Endothelial cell of umbilical vein (primary cell): ENCODE data around the gene TP53TG5. TPM values are rescaled to one million over a fixed set of nuclear protein-coding genes. Genes with fewer than 3 reads are reported as not detected.

Experiments used
- BruUV-seq: library from RNA; stranded (reverse); fragments of 400-500 nt; replicated peaks from 2 replicates; lab custom pipeline; 2021; lab: Mats Ljungman, UMichigan
- CTCF ChIA-PET: fragments of 300-600, 350-600 bp; sonication (Branson Sonifier 250); formaldehyde crosslinking; loops from one replicate; lab custom pipeline; 2021; ENCODE audit warnings: antibody characterized with exemption, inconsistent platforms; lab: Charles Lee
- POLR2A ChIA-PET: fragments of 300-600, 350-600 bp; sonication (Branson Sonifier 250); formaldehyde crosslinking; loops from one replicate; lab custom pipeline; 2021; ENCODE audit warnings: antibody characterized with exemption, inconsistent platforms; lab: Charles Lee
- DNase-seq: peaks from one replicate; pipeline ENCODE4 v3.0.0-alpha.2; 2011; ENCODE audit warnings: low read depth, low spot score
- FAIRE-seq: peaks from 2 replicates; lab custom pipeline; 2011; peaks lifted over from hg19 to GRCh38; lab: Jason Lieb, UNC
- H2AFZ ChIP-seq: 2 replicates; pipeline ENCODE4 v1.6.0; 2012; ENCODE audit warnings: low read depth, low read length, control low read depth, inconsistent platforms
- H3K27ac ChIP-seq: 2 replicates; pipeline ENCODE4 v1.5.1; 2011; ENCODE audit warnings: low read depth, mild to moderate bottlenecking, control low read depth, low read length, moderate library complexity; ENCODE audit not compliant: insufficient read depth
- H3K27me3 ChIP-seq, 2 experiments: 2 replicates each; pipeline versions ENCODE4 v1.6.0 to v1.6.1; 2011; ENCODE audit warnings: low read length in 2 of 2, mixed read lengths in 1 of 2; ENCODE audit not compliant: control insufficient read depth in 2 of 2, insufficient read depth in 2 of 2
- H3K36me3 ChIP-seq, 2 experiments: 2 replicates in 1 of 2; 3 replicates in 1 of 2; pipeline ENCODE4 v1.5.1; 2011; ENCODE audit warnings: low read length in 2 of 2, mild to moderate bottlenecking in 1 of 2, moderate library complexity in 1 of 2; ENCODE audit not compliant: control insufficient read depth in 2 of 2, insufficient read depth in 2 of 2; ENCODE audit errors: extremely low read depth in 1 of 2
- H3K4me1 ChIP-seq: 3 replicates; pipeline ENCODE4 v1.5.1; 2011; ENCODE audit warnings: mild to moderate bottlenecking, low read length; ENCODE audit not compliant: control insufficient read depth, insufficient read depth; ENCODE audit errors: extremely low read depth
- H3K4me2 ChIP-seq: 2 replicates; pipeline ENCODE4 v1.6.1; 2011; ENCODE audit warnings: low read length, control low read depth, mixed read lengths; ENCODE audit not compliant: insufficient read depth
- H3K4me3 ChIP-seq, 3 experiments: fragments of 200-600 bp in 1 of 3; sonication (generic), shearing (Covaris generic) in 1 of 3; replicated peaks in 1 of 3; 2 replicates each; pipeline ENCODE4 v1.5.1; 2011 to 2016; ENCODE audit warnings: control low read depth in 3 of 3, low read length in 3 of 3, mild to moderate bottlenecking in 2 of 3, inconsistent platforms in 1 of 3, low read depth in 1 of 3, moderate library complexity in 1 of 3; ENCODE audit not compliant: insufficient read depth in 1 of 3
- H3K79me2 ChIP-seq: 2 replicates; pipeline ENCODE4 v1.6.0; 2012; ENCODE audit warnings: low read length, inconsistent platforms; ENCODE audit not compliant: control insufficient read depth, insufficient read depth
- H3K9ac ChIP-seq: replicated peaks from 2 replicates; pipeline ENCODE3; 2011; ENCODE audit warnings: low read length, control low read depth; ENCODE audit not compliant: insufficient read depth; ENCODE audit errors: extremely low read depth
- H3K9me1 ChIP-seq: replicated peaks from 3 replicates; pipeline ENCODE4 v1.6.0; 2011; ENCODE audit warnings: mild to moderate bottlenecking, low read length; ENCODE audit not compliant: control insufficient read depth, insufficient read depth; ENCODE audit errors: extremely low read depth
- H3K9me3 ChIP-seq: replicated peaks from 2 replicates; pipeline ENCODE4 v1.5.1; 2012; ENCODE audit warnings: low read length, inconsistent platforms; ENCODE audit not compliant: control insufficient read depth, insufficient read depth
- H4K20me1 ChIP-seq: replicated peaks from 2 replicates; pipeline ENCODE3; 2011; ENCODE audit warnings: mild to moderate bottlenecking, low read length; ENCODE audit not compliant: control insufficient read depth, insufficient read depth; ENCODE audit errors: extremely low read depth
- EZH2 ChIP-seq: IDR thresholded peaks from 2 replicates; pipeline ENCODE4 v1.6.1; 2012; ENCODE audit warnings: borderline replicate concordance, low read depth, mild to moderate bottlenecking, moderate library complexity, low read length, inconsistent platforms; ENCODE audit not compliant: severe bottlenecking
- FOS ChIP-seq: IDR thresholded peaks from 2 replicates; pipeline ENCODE4 v1.6.1; 2011; ENCODE audit warnings: mild to moderate bottlenecking, low read length, moderate library complexity, borderline replicate concordance; ENCODE audit not compliant: insufficient read depth
- GATA2 ChIP-seq: IDR thresholded peaks from 2 replicates; pipeline ENCODE4 v1.7.0; 2011; ENCODE audit warnings: low read depth, mild to moderate bottlenecking, moderate library complexity, mixed read lengths, low read length; ENCODE audit not compliant: insufficient read length, insufficient read depth
- JUN ChIP-seq: IDR thresholded peaks from 2 replicates; pipeline ENCODE4 v1.6.1; 2011; ENCODE audit warnings: borderline replicate concordance, low read depth; ENCODE audit not compliant: insufficient read length, insufficient read depth
- MYC ChIP-seq: IDR thresholded peaks from one replicate; pipeline ENCODE4 v1.6.1; 2011; ENCODE audit warnings: mild to moderate bottlenecking, low read depth, low read length
- POLR2A ChIP-seq: IDR thresholded peaks from 2 replicates; pipeline ENCODE4 v1.6.1; 2012; ENCODE audit warnings: low read depth, mild to moderate bottlenecking, control low read depth, low read length
- POLR2AphosphoS5 ChIP-seq: IDR thresholded peaks from 2 replicates; pipeline ENCODE4 v1.6.1; 2012; ENCODE audit warnings: low read depth, mild to moderate bottlenecking, control low read depth, low read length, moderate library complexity; ENCODE audit not compliant: insufficient read depth
- dilution Hi-C: fragments of 300-500 bp; cut with MboI; formaldehyde crosslinking; loops from one replicate; pipeline ENCODE4 v1.15.0; 2019; ENCODE audit warnings: low sequenced_read_pairs; ENCODE audit not compliant: extremely low pct_ligation_motif_present
- intact Hi-C: fragments of 100-400 bp; cut with micrococcal nuclease; formaldehyde crosslinking; loops from one replicate; pipeline ENCODE4 v1.10.0; 2022
- polyA plus RNA-seq, 4 experiments: library from polyadenylated mRNA; depleted of rRNA in 3 of 4; stranded (reverse) in 3 of 4; unstranded in 1 of 4; fragments of >200 nt; gene quantifications; 2 replicates each; pipeline versions ENCODE4 v1.2.1 to v1.2.3, GENCODE V29; 2011 to 2012; ENCODE audit warnings: missing spikeins in 1 of 4
- total RNA-seq: library from RNA; stranded (reverse); gene quantifications from 2 replicates; pipeline ENCODE4 v1.2.3, GENCODE V29; 2021
- TF ChIP-seq, protein P1 (sequence below): IDR thresholded peaks from 2 replicates; pipeline ENCODE4 v1.6.1; 2011; ENCODE audit not compliant: insufficient read depth, insufficient read length
- TF ChIP-seq, protein P2 (sequence below), 2 donors: IDR thresholded peaks; 1 replicate in 1 of 2; 2 replicates in 1 of 2; pipeline ENCODE4 v1.5.1; 2011; ENCODE audit warnings: low read length in 2 of 2, mild to moderate bottlenecking in 2 of 2, moderate library complexity in 2 of 2, control low read depth in 1 of 2, inconsistent platforms in 1 of 2, low read depth in 1 of 2; ENCODE audit not compliant: insufficient read depth in 1 of 2; ENCODE audit errors: extremely low read depth in 1 of 2

The TP53TG5 gene
- total and polyA plus RNA-seq, 2 donors (not counting 3 experiments of a cell fraction or from before 2014, with no cell fraction given), result not detected

DNA sequence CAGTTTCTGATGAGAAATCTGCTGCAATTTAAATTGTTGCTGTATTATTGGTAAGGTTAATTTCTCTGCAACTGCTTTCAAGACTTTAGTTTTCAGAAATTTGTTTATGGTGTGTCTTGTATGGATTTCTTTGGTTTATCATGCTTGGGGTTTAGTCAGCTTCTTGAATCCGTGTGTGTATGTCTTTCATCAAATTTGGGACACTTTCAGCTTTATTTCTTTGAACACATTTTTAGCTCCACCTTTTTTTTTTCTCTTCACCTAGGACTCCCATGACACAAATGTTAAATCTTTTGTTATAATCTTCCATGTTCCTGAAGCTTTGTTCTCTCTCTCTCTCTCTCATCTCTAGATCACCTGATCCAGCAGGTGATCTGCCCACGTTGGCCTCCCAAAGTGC lies 13.4 kb upstream of the TP53TG5 start:
- Histone ChIP-seq H3K4me3 (no peak overlapping the region), H3K4me2 (no peak overlapping the region), H3K9ac (no peak overlapping the region), H4K20me1 (no peaks in the 10 kb centered on the region), H3K9me1 (no peaks in the 10 kb centered on the region), H3K4me1 (peaks cover 3% of the 10 kb centered on the region), H3K79me2 (no peaks in the 10 kb centered on the region), H2AFZ (no peak overlapping the region), H3K9me3 (no peaks in the 10 kb centered on the region), H3K27ac (no peak overlapping the region), H3K27me3 (no peaks in the 10 kb centered on the region), H3K36me3 (no peaks in the 10 kb centered on the region)
- TF ChIP-seq MYC, result no peak
- TF ChIP-seq FOS, result no peak
- no peak for TF ChIP-seq GATA2
- TF ChIP-seq POLR2A, result no peak
- TF ChIP-seq POLR2AphosphoS5, result no peak
- TF ChIP-seq, protein P1, sequence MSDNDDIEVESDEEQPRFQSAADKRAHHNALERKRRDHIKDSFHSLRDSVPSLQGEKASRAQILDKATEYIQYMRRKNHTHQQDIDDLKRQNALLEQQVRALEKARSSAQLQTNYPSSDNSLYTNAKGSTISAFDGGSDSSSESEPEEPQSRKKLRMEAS, result no peak
- no peak for TF ChIP-seq JUN
- TF ChIP-seq EZH2, result no peak
- TF ChIP-seq, protein P2, sequence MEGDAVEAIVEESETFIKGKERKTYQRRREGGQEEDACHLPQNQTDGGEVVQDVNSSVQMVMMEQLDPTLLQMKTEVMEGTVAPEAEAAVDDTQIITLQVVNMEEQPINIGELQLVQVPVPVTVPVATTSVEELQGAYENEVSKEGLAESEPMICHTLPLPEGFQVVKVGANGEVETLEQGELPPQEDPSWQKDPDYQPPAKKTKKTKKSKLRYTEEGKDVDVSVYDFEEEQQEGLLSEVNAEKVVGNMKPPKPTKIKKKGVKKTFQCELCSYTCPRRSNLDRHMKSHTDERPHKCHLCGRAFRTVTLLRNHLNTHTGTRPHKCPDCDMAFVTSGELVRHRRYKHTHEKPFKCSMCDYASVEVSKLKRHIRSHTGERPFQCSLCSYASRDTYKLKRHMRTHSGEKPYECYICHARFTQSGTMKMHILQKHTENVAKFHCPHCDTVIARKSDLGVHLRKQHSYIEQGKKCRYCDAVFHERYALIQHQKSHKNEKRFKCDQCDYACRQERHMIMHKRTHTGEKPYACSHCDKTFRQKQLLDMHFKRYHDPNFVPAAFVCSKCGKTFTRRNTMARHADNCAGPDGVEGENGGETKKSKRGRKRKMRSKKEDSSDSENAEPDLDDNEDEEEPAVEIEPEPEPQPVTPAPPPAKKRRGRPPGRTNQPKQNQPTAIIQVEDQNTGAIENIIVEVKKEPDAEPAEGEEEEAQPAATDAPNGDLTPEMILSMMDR (IDR thresholded peaks at IDR 0.05; ENCODE audit: extremely low read depth in 1 of 2, insufficient read depth in 1 of 2, low read depth in 1 of 2, low read length in 2 of 2), result no peak
- ChIA-PET POLR2A (no interaction called here), CTCF (interaction anchor here (2.9 kb wide), 1 partner anchor 45 kb away, joined by 11 read pairs; no protein-coding TSS in a partner anchor)
- dilution Hi-C loops, result no loop called here
- FAIRE-seq (no peak), DNase-seq (no peak)
- no TSS peak for BruUV-seq
- intact Hi-C loops, result no loop called here
